ENCODE data around the gene HEATR1. TPM values are rescaled to one million over a fixed set of nuclear protein-coding genes. Genes with fewer than 3 reads are reported as not detected.

The HEATR1 gene
- total RNA-seq, 4 donors from 2014 or later = 11.5 to 58.8 (median 27.1) TPM

DNA sequence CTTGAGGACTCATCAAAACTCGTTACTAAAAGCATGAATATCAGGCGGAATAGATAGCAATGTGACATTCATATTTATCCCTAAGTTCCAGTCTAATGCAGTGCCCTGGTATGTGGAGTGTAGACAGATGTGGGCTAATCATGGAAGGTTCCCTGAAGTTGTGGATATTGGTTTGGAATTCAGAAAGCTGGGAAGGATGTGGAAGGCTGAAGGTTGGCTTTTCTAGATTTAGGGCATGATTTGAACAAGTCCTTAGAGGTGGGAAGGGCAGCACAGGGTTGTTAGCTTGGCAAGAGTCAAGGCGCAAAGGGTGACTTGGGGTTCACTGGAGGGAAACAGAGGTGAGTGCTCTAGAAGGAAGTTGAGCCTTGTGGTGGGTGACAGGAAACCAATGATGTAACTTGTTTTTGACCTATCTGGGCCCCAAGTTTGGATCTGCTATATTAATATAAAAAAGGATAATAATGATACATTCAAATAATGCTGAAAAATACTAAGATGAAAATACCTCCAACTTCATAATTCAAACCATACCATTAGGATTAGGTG, 58.6 kb downstream of the HEATR1 start:
- Histone ChIP-seq H3K4me3 (no peak overlapping the region), H3K36me3 (no peaks in the 10 kb centered on the region), H3K27ac (no peak overlapping the region), H3K4me1 (no peaks in the 10 kb centered on the region), H3K27me3 (no peaks in the 10 kb centered on the region), H3K9me3 (no peaks in the 10 kb centered on the region)
- no peak for TF ChIP-seq POLR2A (IDR thresholded peaks at IDR 0.05)
- TF ChIP-seq, protein P1, sequence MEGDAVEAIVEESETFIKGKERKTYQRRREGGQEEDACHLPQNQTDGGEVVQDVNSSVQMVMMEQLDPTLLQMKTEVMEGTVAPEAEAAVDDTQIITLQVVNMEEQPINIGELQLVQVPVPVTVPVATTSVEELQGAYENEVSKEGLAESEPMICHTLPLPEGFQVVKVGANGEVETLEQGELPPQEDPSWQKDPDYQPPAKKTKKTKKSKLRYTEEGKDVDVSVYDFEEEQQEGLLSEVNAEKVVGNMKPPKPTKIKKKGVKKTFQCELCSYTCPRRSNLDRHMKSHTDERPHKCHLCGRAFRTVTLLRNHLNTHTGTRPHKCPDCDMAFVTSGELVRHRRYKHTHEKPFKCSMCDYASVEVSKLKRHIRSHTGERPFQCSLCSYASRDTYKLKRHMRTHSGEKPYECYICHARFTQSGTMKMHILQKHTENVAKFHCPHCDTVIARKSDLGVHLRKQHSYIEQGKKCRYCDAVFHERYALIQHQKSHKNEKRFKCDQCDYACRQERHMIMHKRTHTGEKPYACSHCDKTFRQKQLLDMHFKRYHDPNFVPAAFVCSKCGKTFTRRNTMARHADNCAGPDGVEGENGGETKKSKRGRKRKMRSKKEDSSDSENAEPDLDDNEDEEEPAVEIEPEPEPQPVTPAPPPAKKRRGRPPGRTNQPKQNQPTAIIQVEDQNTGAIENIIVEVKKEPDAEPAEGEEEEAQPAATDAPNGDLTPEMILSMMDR (IDR thresholded peaks at IDR 0.05) = no peak
- no peak for DNase-seq
- intact Hi-C loops (cut with DNase I; ENCODE audit: low total_unique reads) = no loop called here

GRCh38 chr1:236543065-236543669, 61.1 kb downstream of the HEATR1 start:
- Histone ChIP-seq H3K4me3 (no peak overlapping the region), H3K27me3 (no peaks in the 10 kb centered on the region), H3K4me1 (no peaks in the 10 kb centered on the region), H3K27ac (no peak overlapping the region), H3K36me3 (no peaks in the 10 kb centered on the region), H3K9me3 (no peaks in the 10 kb centered on the region)
- DNase-seq = no peak
- intact Hi-C loops (cut with DNase I; ENCODE audit: low total_unique reads) = no loop called here
- no peak for TF ChIP-seq POLR2A (IDR thresholded peaks at IDR 0.05)
- TF ChIP-seq, protein P1 (IDR thresholded peaks at IDR 0.05) = no peak

DNA sequence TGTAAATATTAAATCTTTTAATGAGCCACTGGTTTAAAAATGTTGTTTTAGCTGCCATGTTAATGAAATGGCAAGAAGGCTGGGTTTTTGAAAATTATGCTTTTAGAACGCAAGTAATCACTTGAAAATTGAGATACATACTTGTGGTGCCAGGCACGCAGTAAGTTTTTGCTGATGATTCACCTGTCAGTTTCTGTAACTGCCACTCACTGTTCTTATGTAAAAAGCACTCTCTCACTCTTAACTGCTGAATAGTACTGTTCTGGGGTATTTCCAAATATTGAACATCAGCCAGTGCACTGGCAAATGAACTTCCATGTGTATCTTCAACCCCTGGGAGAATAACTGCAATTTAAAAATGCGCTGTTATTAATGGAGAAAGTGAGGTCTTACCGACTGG, 62.6 kb downstream of the HEATR1 start:
- H3K4me1 ChIP-seq = no peaks in the 10 kb centered on the region
- DNase-seq = no peak
- H3K36me3 ChIP-seq = no peaks in the 10 kb centered on the region
- intact Hi-C loops (cut with DNase I; ENCODE audit: low total_unique reads) = no loop called here
- no peaks in the 10 kb centered on the region for H3K27me3 ChIP-seq
- no peaks in the 10 kb centered on the region for H3K9me3 ChIP-seq
- no peak overlapping the region for H3K4me3 ChIP-seq
- H3K27ac ChIP-seq = no peak overlapping the region
- TF ChIP-seq POLR2A (IDR thresholded peaks at IDR 0.05) = no peak
- TF ChIP-seq, protein P1 (IDR thresholded peaks at IDR 0.05) = no peak

GRCh38 chr1:236540813-236541465, 63.4 kb downstream of the HEATR1 start:
- Histone ChIP-seq H3K36me3 (no peaks in the 10 kb centered on the region), H3K4me3 (no peak overlapping the region), H3K9me3 (no peaks in the 10 kb centered on the region), H3K27me3 (no peaks in the 10 kb centered on the region), H3K27ac (no peak overlapping the region), H3K4me1 (no peaks in the 10 kb centered on the region)
- TF ChIP-seq, protein P1 (IDR thresholded peaks at IDR 0.05) = no peak
- no peak for TF ChIP-seq POLR2A (IDR thresholded peaks at IDR 0.05)
- intact Hi-C loops (cut with DNase I; ENCODE audit: low total_unique reads) = no loop called here
- no peak for DNase-seq

- Histone ChIP-seq H3K4me3 (no peak overlapping the region), H3K27ac (no peak overlapping the region), H3K36me3 (no peaks in the 10 kb centered on the region), H3K27me3 (no peaks in the 10 kb centered on the region), H3K4me1 (no peaks in the 10 kb centered on the region), H3K9me3 (no peaks in the 10 kb centered on the region)
- no peak for DNase-seq
- TF ChIP-seq, protein P1 (IDR thresholded peaks at IDR 0.05) = no peak
- TF ChIP-seq POLR2A (IDR thresholded peaks at IDR 0.05) = no peak
- intact Hi-C loops (cut with DNase I; ENCODE audit: low total_unique reads) = no loop called here
Measured at GRCh38 chr1:236536540-236536939, 67.8 kb downstream of the HEATR1 start.

All from uterus (tissue), 4 donors.